Astrocyte (in vitro differentiated cells and primary cell): ENCODE results near the gene ESF1. TPM values are rescaled to one million over a fixed set of nuclear protein-coding genes. Genes with fewer than 3 reads are reported as not detected.

Experiments
- DNase-seq: peaks from one replicate; pipeline ENCODE4 v3.0.0-alpha.2; 2010; ENCODE audit warnings: low read depth
- FAIRE-seq: peaks from 2 replicates; lab custom pipeline; 2011; peaks lifted over from hg19 to GRCh38; lab: Jason Lieb, UNC
- H2AFZ ChIP-seq: 2 replicates; pipeline ENCODE4 v1.6.0; 2012; ENCODE audit warnings: low read depth, low read length, inconsistent platforms
- H3K27ac ChIP-seq: 2 replicates; pipeline ENCODE4 v1.5.1; 2011; ENCODE audit warnings: low read depth, low read length, inconsistent platforms
- H3K27me3 ChIP-seq: 2 replicates; pipeline ENCODE4 v1.6.0; 2011; ENCODE audit warnings: low read length, inconsistent platforms; ENCODE audit not compliant: insufficient read depth
- H3K36me3 ChIP-seq: 2 replicates; pipeline ENCODE4 v1.5.1; 2011; ENCODE audit warnings: low read length, inconsistent platforms; ENCODE audit not compliant: insufficient read depth
- H3K4me1 ChIP-seq: 2 replicates; pipeline ENCODE4 v1.5.1; 2011; ENCODE audit warnings: low read length, inconsistent platforms; ENCODE audit not compliant: insufficient read depth
- H3K4me2 ChIP-seq: 2 replicates; pipeline ENCODE4 v1.6.0; 2012; ENCODE audit warnings: low read length, inconsistent platforms
- H3K4me3 ChIP-seq: 2 replicates; pipeline ENCODE4 v1.5.1; 2011; ENCODE audit warnings: low read depth, mild to moderate bottlenecking, low read length, inconsistent platforms; ENCODE audit not compliant: insufficient read depth
- H3K79me2 ChIP-seq: 2 replicates; pipeline ENCODE4 v1.6.0; 2012; ENCODE audit warnings: mild to moderate bottlenecking, low read length, inconsistent platforms; ENCODE audit not compliant: insufficient read depth
- H3K9ac ChIP-seq: 2 replicates; pipeline ENCODE4 v1.6.0; 2012; ENCODE audit warnings: mild to moderate bottlenecking, low read length, inconsistent platforms
- H3K9me3 ChIP-seq: 2 replicates; pipeline ENCODE4 v1.5.1; 2012; ENCODE audit warnings: low read depth, mild to moderate bottlenecking, low read length, inconsistent platforms; ENCODE audit not compliant: insufficient read depth
- H4K20me1 ChIP-seq: 2 replicates; pipeline ENCODE4 v1.6.0; 2012; ENCODE audit warnings: low read length, inconsistent platforms; ENCODE audit not compliant: insufficient read depth
- H3K27ac Mint-ChIP-seq: one replicate; pipeline ENCODE4 v1.8.0; 2021; ENCODE audit warnings: mild to moderate bottlenecking, mixed read lengths; ENCODE audit not compliant: unreplicated experiment
- H3K27me3 Mint-ChIP-seq: one replicate; pipeline ENCODE4 v1.8.0; 2021; ENCODE audit warnings: low read depth, mixed read lengths; ENCODE audit not compliant: unreplicated experiment
- H3K36me3 Mint-ChIP-seq: one replicate; pipeline ENCODE4 v1.8.0; 2021; ENCODE audit warnings: low read depth, mixed read lengths; ENCODE audit not compliant: unreplicated experiment
- H3K4me1 Mint-ChIP-seq: one replicate; pipeline ENCODE4 v1.8.0; 2021; ENCODE audit warnings: low read depth, mixed read lengths; ENCODE audit not compliant: unreplicated experiment
- H3K4me3 Mint-ChIP-seq: one replicate; pipeline ENCODE4 v1.8.0; 2021; ENCODE audit warnings: mild to moderate bottlenecking, moderate library complexity, mixed read lengths; ENCODE audit not compliant: unreplicated experiment
- H3K9me3 Mint-ChIP-seq: one replicate; pipeline ENCODE4 v1.8.0; 2021; ENCODE audit warnings: mild to moderate bottlenecking, mixed read lengths; ENCODE audit not compliant: unreplicated experiment
- CTCF ChIP-seq: IDR thresholded peaks from 2 replicates; pipeline ENCODE4 v1.5.1; 2011; ENCODE audit warnings: low read depth, mild to moderate bottlenecking, inconsistent platforms, low read length, moderate library complexity; ENCODE audit not compliant: insufficient read depth
- EZH2 ChIP-seq: IDR thresholded peaks from 2 replicates; pipeline ENCODE4 v1.6.1; 2012; ENCODE audit warnings: mild to moderate bottlenecking, low read length, inconsistent platforms; ENCODE audit not compliant: insufficient read depth
- total RNA-seq: library from RNA; stranded (reverse); gene quantifications from 2 replicates; pipeline ENCODE4 v1.2.1, GENCODE V29; 2021

The ESF1 gene
- total RNA-seq, 1 donor from 2014 or later: 13.9 TPM

- no peak overlapping the region for H3K4me3 ChIP-seq
- no peaks in the 10 kb centered on the region for H3K4me1 Mint-ChIP-seq
- no peak overlapping the region for H3K27ac ChIP-seq
- FAIRE-seq (no peak), DNase-seq (no peak)
- no peak overlapping the region for H3K4me2 ChIP-seq
- H3K27me3 ChIP-seq: no peaks in the 10 kb centered on the region
- no peaks in the 10 kb centered on the region for H3K9me3 ChIP-seq
- peaks cover 8% of the 10 kb centered on the region for H4K20me1 ChIP-seq
- no peaks in the 10 kb centered on the region for H3K79me2 ChIP-seq
- no peak overlapping the region for H3K27ac Mint-ChIP-seq
- no peaks in the 10 kb centered on the region for H3K27me3 Mint-ChIP-seq
- H2AFZ ChIP-seq: no peak overlapping the region
- H3K9ac ChIP-seq: no peak overlapping the region
- TF ChIP-seq CTCF (no peak), EZH2 (no peak)
- H3K36me3 Mint-ChIP-seq: no peaks in the 10 kb centered on the region
- H3K9me3 Mint-ChIP-seq: no peaks in the 10 kb centered on the region
- no peak overlapping the region for H3K4me3 Mint-ChIP-seq
- peaks cover 10% of the 10 kb centered on the region for H3K36me3 ChIP-seq
- H3K4me1 ChIP-seq: no peaks in the 10 kb centered on the region
Measured at GRCh38 chr20:13756551-13756950, 28.2 kb downstream of the ESF1 start.

GRCh38 chr20:13755809-13756208 lies 28.9 kb downstream of the ESF1 start:
- Mint-ChIP-seq H3K4me1 (peaks cover 2% of the 10 kb centered on the region), H3K27me3 (no peaks in the 10 kb centered on the region), H3K36me3 (no peaks in the 10 kb centered on the region), H3K27ac (no peak overlapping the region), H3K9me3 (no peaks in the 10 kb centered on the region), H3K4me3 (no peak overlapping the region)
- peaks cover 7% of the 10 kb centered on the region for H3K36me3 ChIP-seq
- H3K4me3 ChIP-seq: no peak overlapping the region
- TF ChIP-seq EZH2 (no peak), CTCF (no peak)
- H3K9ac ChIP-seq: no peak overlapping the region
- FAIRE-seq (no peak), DNase-seq (no peak)
- H3K4me1 ChIP-seq: no peaks in the 10 kb centered on the region
- H3K4me2 ChIP-seq: no peak overlapping the region
- H4K20me1 ChIP-seq: peaks cover 8% of the 10 kb centered on the region
- H3K79me2 ChIP-seq: no peaks in the 10 kb centered on the region
- H2AFZ ChIP-seq: no peak overlapping the region
- no peaks in the 10 kb centered on the region for H3K27me3 ChIP-seq
- no peak overlapping the region for H3K27ac ChIP-seq
- H3K9me3 ChIP-seq: no peaks in the 10 kb centered on the region

GRCh38 chr20:13753436-13754036 lies 31.2 kb downstream of the ESF1 start:
- TF ChIP-seq EZH2 (no peak), CTCF (no peak)
- no peak overlapping the region for H3K9ac ChIP-seq
- no peak overlapping the region for H3K27ac Mint-ChIP-seq
- no peaks in the 10 kb centered on the region for H3K4me1 ChIP-seq
- H3K4me2 ChIP-seq: no peak overlapping the region
- no peak for FAIRE-seq
- H3K9me3 ChIP-seq: no peaks in the 10 kb centered on the region
- H3K79me2 ChIP-seq: no peaks in the 10 kb centered on the region
- peaks cover 7% of the 10 kb centered on the region for H3K36me3 ChIP-seq
- H3K27me3 Mint-ChIP-seq: no peaks in the 10 kb centered on the region
- H3K4me3 ChIP-seq: no peak overlapping the region
- H2AFZ ChIP-seq: no peak overlapping the region
- DNase-seq: no peak
- no peak overlapping the region for H3K27ac ChIP-seq
- H3K9me3 Mint-ChIP-seq: no peaks in the 10 kb centered on the region
- no peaks in the 10 kb centered on the region for H3K27me3 ChIP-seq
- H3K36me3 Mint-ChIP-seq: no peaks in the 10 kb centered on the region
- H3K4me3 Mint-ChIP-seq: no peak overlapping the region
- H4K20me1 ChIP-seq: peaks cover 8% of the 10 kb centered on the region
- H3K4me1 Mint-ChIP-seq: peaks cover 2% of the 10 kb centered on the region
